GM12875 (cell line): ENCODE results near the gene BICC1.

Experiments
- H3K4me3 ChIP-seq: one replicate; pipeline ENCODE4 v1.5.1; 2011; ENCODE audit warnings: low read depth, low read length, control low read depth
- CTCF ChIP-seq: IDR thresholded peaks from 2 replicates; pipeline ENCODE4 v1.5.1; 2011; ENCODE audit warnings: low read depth, mild to moderate bottlenecking, control low read depth, inconsistent platforms, low read length, moderate library complexity, borderline replicate concordance; ENCODE audit not compliant: insufficient read depth

The BICC1 gene

GRCh38 chr10:58647376-58648112, 134.9 kb downstream of the BICC1 start:
- no peak overlapping the region for H3K4me3 ChIP-seq
- TF ChIP-seq CTCF: no peak

- no peak overlapping the region for H3K4me3 ChIP-seq
- no peak for TF ChIP-seq CTCF
Measured at GRCh38 chr10:58648131-58648530, 135.5 kb downstream of the BICC1 start.

DNA sequence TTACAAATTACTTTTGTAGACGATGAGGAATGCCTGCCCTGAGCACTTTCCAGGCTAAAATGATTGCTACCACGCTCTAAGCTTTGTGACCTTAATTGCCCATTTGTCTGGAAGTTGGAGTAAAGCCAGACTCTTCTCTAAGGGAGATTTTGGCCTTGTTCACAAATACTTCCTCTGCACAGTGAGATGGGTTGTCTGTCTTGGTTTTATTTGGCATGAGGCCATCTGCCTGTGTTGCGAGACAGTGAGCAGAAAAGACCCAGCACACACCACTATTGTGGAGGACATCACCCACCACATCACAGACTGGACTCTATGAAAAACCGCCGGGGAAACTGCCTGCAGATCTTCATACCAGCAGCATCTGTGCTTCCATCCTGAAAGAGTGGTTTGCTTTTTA, 138.4 kb downstream of the BICC1 start:
- no peak overlapping the region for H3K4me3 ChIP-seq
- TF ChIP-seq CTCF: no peak

GRCh38 chr10:58651742-58652141, 139.1 kb downstream of the BICC1 start:
- no peak overlapping the region for H3K4me3 ChIP-seq
- TF ChIP-seq CTCF: no peak

- H3K4me3 ChIP-seq: no peak overlapping the region
- TF ChIP-seq CTCF: no peak
Measured at GRCh38 chr10:58653139-58653538, 140.5 kb downstream of the BICC1 start.

- TF ChIP-seq CTCF: no peak
Measured at GRCh38 chr10:58660575-58661255, 148.0 kb downstream of the BICC1 start.

GRCh38 chr10:58661336-58661735, 148.7 kb downstream of the BICC1 start:
- H3K4me3 ChIP-seq: no peak overlapping the region
- TF ChIP-seq CTCF: no peak

More at GRCh38 chr10:58660575-58661255, 148.0 kb downstream of the BICC1 start:
- H3K4me3 ChIP-seq: no peak overlapping the region
